AG04449 (cell line): ENCODE results near the gene ZCCHC9.

Source experiments
- CTCF ChIA-PET: fragments of 350-600 bp; formaldehyde crosslinking; extraction: SDS; loops from one replicate; lab custom pipeline; 2021; ENCODE audit warnings: antibody characterized with exemption; lab: Yijun Ruan, JAX
- POLR2A ChIA-PET: fragments of 400-600, 350-600 bp; formaldehyde crosslinking; extraction: SDS; loops from one replicate; lab custom pipeline; 2020; ENCODE audit warnings: antibody characterized with exemption, inconsistent platforms; lab: Yijun Ruan, JAX
- DNase-seq: peaks from one replicate; pipeline ENCODE4 v3.0.0-alpha.2; 2010; ENCODE audit warnings: low read depth, low spot score
- H3K4me3 ChIP-seq: 2 replicates; pipeline ENCODE4 v1.5.1; 2011; ENCODE audit warnings: low read depth, mild to moderate bottlenecking, control low read depth, low read length
- TF ChIP-seq, protein P1 (sequence below): IDR thresholded peaks from one replicate; pipeline ENCODE4 v1.5.1; 2011; ENCODE audit warnings: mild to moderate bottlenecking, moderate library complexity, low read length, control low read depth, inconsistent platforms; ENCODE audit not compliant: insufficient read depth; ENCODE audit errors: missing control alignments

ZCCHC9 gene, protein sequence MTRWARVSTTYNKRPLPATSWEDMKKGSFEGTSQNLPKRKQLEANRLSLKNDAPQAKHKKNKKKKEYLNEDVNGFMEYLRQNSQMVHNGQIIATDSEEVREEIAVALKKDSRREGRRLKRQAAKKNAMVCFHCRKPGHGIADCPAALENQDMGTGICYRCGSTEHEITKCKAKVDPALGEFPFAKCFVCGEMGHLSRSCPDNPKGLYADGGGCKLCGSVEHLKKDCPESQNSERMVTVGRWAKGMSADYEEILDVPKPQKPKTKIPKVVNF

DNA sequence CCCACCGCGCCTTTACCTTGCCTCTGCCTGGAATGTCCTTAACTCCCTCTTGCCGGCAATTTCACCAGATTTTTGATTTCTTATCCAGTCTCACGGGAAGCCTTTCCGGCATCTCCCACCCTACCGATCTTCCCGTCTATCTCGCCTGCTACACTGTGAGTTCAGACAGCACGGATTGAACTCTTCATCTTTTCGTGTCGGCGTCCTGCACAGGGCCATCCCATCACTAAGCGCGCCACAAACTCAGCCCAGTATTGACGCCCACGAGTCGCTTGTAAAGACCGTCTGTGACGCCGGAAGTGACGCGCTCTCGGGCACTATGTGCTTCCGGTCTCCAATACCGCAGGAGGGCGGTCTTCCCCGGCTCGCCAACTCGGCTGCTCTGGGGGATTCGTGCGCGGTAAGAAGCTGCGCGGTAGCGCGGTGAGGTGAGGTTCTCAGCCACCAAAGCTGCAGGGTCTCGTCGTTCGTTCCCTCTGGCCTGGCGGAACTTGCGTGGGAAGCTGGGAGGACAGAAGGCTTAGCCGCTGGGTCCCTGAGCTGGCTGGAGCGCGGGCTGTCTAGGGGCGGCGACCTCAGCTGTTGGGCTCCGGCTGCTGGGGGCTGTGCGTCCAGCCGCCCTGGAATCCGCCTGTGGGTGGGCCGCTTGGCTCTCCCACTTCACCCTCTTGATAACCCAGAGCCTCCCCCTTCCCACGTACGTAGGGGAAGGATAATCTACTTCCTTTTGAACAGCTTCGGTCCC lies at the start of gene ZCCHC9:
ZCCHC9 (plus strand) TSS at position 317 of the 745 bp plus-strand sequence. CDS start 3,171 bp downstream, outside the sequence.
- H3K4me3 ChIP-seq: peak within 1 kb of the TSS; percentile 98
- POLR2A ChIA-PET: interaction anchor here (0.6 to 2.0 kb wide), 4 partner anchors 12 to 622 kb away, joined by 3 to 7 read pairs (median 4); no protein-coding TSS in a partner anchor
- DNase-seq: peak; percentile 76
- TF ChIP-seq, protein P1, sequence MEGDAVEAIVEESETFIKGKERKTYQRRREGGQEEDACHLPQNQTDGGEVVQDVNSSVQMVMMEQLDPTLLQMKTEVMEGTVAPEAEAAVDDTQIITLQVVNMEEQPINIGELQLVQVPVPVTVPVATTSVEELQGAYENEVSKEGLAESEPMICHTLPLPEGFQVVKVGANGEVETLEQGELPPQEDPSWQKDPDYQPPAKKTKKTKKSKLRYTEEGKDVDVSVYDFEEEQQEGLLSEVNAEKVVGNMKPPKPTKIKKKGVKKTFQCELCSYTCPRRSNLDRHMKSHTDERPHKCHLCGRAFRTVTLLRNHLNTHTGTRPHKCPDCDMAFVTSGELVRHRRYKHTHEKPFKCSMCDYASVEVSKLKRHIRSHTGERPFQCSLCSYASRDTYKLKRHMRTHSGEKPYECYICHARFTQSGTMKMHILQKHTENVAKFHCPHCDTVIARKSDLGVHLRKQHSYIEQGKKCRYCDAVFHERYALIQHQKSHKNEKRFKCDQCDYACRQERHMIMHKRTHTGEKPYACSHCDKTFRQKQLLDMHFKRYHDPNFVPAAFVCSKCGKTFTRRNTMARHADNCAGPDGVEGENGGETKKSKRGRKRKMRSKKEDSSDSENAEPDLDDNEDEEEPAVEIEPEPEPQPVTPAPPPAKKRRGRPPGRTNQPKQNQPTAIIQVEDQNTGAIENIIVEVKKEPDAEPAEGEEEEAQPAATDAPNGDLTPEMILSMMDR: peak; percentile 22
- CTCF ChIA-PET: interaction anchor here (0.6 to 7.2 kb wide), 12 partner anchors 8 to 924 kb away, joined by 3 to 48 read pairs (median 4); no protein-coding TSS in a partner anchor

DNA sequence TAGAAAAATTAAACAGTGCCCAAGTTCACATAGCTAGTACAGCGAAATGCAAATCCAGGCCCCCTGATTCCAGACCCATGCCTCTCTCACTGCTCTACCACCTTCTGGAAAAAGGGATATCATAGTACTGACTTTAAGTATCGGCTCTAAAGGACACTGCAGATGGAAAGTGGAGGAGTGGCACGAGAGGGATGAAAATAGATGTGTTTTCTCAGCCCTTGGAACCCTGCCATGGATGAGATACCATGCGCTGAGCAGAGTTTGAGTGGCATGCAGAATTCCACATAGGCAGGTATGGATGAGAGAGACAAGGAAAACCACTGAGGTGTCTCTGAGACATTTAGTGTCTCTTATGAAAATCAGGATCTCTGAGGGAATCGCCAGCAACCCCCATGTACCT lies 49.5 kb upstream of the ZCCHC9 start:
- ChIA-PET POLR2A (no interaction called here), CTCF (interaction anchor here (0.9 to 1.5 kb wide), 2 partner anchors 16 to 48 kb away, joined by 3 read pairs; no protein-coding TSS in a partner anchor)
- no peak overlapping the region for H3K4me3 ChIP-seq
- TF ChIP-seq, protein P1: no peak
- DNase-seq: no peak

DNA sequence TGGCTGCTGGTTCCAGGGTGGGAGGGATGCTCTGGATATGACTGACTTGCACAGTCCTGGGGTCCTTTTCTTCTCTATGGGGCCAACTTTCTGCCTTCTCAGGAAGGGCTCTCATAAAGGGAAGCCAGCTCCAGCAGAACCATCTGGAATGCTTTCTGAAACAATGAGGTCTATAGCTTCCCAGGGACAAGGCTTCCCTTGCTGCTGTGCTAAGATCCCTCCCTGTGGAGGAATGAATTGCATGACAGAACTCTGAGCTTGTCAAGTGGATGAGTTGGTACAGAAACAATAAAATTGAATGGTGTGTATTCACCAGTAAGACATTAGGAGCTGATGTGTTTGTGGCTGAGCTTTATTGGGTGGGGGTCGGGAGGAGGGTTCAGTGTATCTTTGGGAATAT lies 48.5 kb upstream of the ZCCHC9 start:
- H3K4me3 ChIP-seq: no peak overlapping the region
- DNase-seq: no peak
- TF ChIP-seq, protein P1: no peak
- ChIA-PET CTCF (interaction anchor here (1.5 kb wide), 1 partner anchor 47 kb away, joined by 3 read pairs; no protein-coding TSS in a partner anchor), POLR2A (no interaction called here)

DNA sequence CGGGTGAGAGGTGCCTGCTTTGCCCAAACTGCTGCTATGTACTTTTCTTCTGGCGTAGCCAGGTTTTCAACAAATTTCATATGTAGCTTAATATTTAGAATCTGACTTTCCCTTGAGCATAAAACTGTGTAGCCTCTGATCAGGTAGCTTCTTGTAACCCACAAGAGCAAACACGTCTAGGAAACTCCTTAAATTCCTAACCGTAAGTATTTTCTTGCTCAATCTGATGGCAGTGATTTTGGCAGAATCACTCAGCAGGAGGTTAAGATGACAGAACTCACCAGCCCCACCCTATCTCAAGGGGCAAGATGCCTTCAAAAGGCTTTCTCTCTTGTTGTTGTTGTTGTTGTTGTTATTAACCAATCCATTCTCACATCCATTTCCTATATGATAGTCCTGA lies 47.5 kb upstream of the ZCCHC9 start:
- no peak for DNase-seq
- ChIA-PET POLR2A (no interaction called here), CTCF (no interaction called here)
- no peak overlapping the region for H3K4me3 ChIP-seq
- TF ChIP-seq, protein P1: no peak

DNA sequence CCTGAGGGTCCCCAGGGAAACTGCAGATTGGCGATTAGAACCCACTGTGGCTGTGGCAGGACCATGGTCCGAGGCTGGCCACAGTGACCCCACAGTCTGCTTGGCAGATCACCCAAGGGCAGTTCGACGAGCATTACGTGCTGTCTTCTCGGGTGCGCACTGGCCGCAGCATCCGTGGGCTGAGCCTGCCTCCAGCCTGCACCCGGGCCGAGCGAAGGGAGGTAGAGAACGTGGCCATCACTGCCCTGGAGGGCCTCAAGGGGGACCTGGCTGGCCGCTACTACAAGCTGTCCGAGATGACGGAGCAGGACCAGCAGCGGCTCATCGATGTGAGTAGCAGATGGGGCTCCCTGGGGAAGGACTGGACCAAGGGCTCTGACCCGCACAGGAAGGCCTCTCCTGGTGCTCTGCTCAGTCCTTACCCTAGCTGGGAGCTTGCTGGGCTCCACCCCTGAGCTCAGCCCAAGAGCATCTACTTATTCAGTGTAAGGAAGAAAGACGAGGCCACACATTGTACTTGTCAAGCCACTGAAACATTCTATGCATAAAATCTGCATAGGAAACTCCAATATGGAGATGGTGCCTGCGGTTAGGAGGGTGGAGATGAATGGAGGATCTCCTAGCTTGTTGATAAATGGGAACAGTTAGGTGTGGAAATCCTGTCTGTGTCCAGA lies 46.4 kb upstream of the ZCCHC9 start:
- DNase-seq: no peak
- no peak overlapping the region for H3K4me3 ChIP-seq
- ChIA-PET POLR2A (no interaction called here), CTCF (interaction anchor here (1.2 kb wide), 1 partner anchor 45 kb away, joined by 3 read pairs; no protein-coding TSS in a partner anchor)
- TF ChIP-seq, protein P1: no peak
